Tibial nerve (tissue), 4 donors: Measurements from ENCODE around the gene PIK3C2B. TPM values are rescaled to one million over a fixed set of nuclear protein-coding genes. Genes with fewer than 3 reads are reported as not detected.

Source experiments
- DNase-seq, 2 donors: peaks; one replicate each; pipeline ENCODE4 v3.0.0-alpha.2; 2019; ENCODE audit warnings: low spot score in 2 of 2
- H3K27ac ChIP-seq, 4 donors: fragments of 200-600 bp; sonication (generic) in 3 of 4; one replicate each; pipeline ENCODE4 v1.5.1; 2017 to 2019; ENCODE audit warnings: mild to moderate bottlenecking in 1 of 4
- H3K27me3 ChIP-seq, 2 donors: fragments of 200-600 bp; sonication (generic) in 1 of 2; one replicate each; pipeline versions ENCODE4 v1.5.1 to v1.6.0; 2017 to 2019
- H3K36me3 ChIP-seq, 3 donors: fragments of 200-600 bp; sonication (generic); one replicate each; pipeline ENCODE4 v1.5.1; 2018 to 2019
- H3K4me1 ChIP-seq, 4 donors: fragments of 200-600 bp; sonication (generic) in 3 of 4; one replicate each; pipeline ENCODE4 v1.5.1; 2017 to 2019
- H3K4me3 ChIP-seq, 4 donors: fragments of 200-600 bp; sonication (generic) in 3 of 4; one replicate each; pipeline ENCODE4 v1.5.1; 2017 to 2019; ENCODE audit warnings: mild to moderate bottlenecking in 1 of 4, moderate library complexity in 1 of 4
- H3K9me3 ChIP-seq, 4 donors: fragments of 200-600 bp; sonication (generic) in 3 of 4; one replicate each; pipeline ENCODE4 v1.5.1; 2017 to 2019
- CTCF ChIP-seq, 5 experiments: fragments of 200-600 bp in 3 of 5; fragments of 450-650 bp in 2 of 5; sonication (generic) in 3 of 5; IDR thresholded peaks; one replicate each; pipeline ENCODE4 v1.5.1; 2016 to 2019; ENCODE audit warnings: antibody characterized with exemption in 5 of 5, mild to moderate bottlenecking in 3 of 5, moderate library complexity in 2 of 5
- EP300 ChIP-seq, 2 donors: sonication (generic); formaldehyde crosslinking; IDR thresholded peaks; one replicate each; pipeline ENCODE4 v1.6.1; 2017; ENCODE audit warnings: antibody characterized with exemption in 2 of 2, mild to moderate bottlenecking in 1 of 2
- POLR2A ChIP-seq, 2 donors: fragments of 450-650 bp; IDR thresholded peaks; one replicate each; pipeline ENCODE4 v1.6.1; 2017; ENCODE audit warnings: antibody characterized with exemption in 2 of 2, mild to moderate bottlenecking in 2 of 2, moderate library complexity in 2 of 2
- WGBS, 2 donors: methylation state at CpG; one replicate each; pipeline ENCODE4 v1.1.5; 2018; 5-methylcytosine and 5-hydroxymethylcytosine counted together
- total RNA-seq, 4 donors: library from RNA; depleted of rRNA; stranded (reverse); fragments of >200 nt; gene quantifications; one replicate each; pipeline ENCODE4 v1.1.0, GENCODE V29; 2016

Gene PIK3C2B
- total RNA-seq, 4 donors from 2014 or later, result 18.0 to 67.2 (median 32.5) TPM

DNA sequence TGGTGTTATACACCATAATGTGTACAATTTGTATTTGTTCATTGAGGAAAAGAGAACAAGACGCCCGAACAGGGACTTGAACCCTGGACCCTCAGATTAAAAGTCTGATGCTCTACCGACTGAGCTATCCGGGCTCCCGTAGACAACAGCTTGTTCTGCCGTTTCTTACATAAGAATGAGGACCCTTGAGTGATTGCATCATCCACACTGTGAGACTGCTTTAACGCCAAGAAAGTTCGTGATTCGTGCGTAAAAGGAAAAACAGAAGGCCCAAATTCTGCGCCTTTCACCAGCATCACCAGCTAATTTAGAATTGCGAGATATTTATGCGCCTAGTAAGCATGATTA lies 12.3 kb upstream of the PIK3C2B start:
- Histone ChIP-seq H3K27me3 (no peaks in the 10 kb centered on the region), H3K9me3 (no peaks in the 10 kb centered on the region), H3K36me3 (no peaks in the 10 kb centered on the region), H3K4me3 (peak overlapping the region; percentile 38 to 62 (median 50)), H3K4me1 (peaks cover 0 to 18% (median 6%) of the 10 kb centered on the region in 4 donors), H3K27ac (peak overlapping the region; percentile 82 to 95 (median 90))
- peak in 1 of 5 experiments; percentile 13 for TF ChIP-seq CTCF (IDR thresholded peaks at IDR 0.05)
- peak in 1 of 2 donors; percentile 9 for TF ChIP-seq POLR2A (IDR thresholded peaks at IDR 0.05)
- TF ChIP-seq EP300 (IDR thresholded peaks at IDR 0.05), result peak; percentile 40 to 86
- peak; percentile 81 to 98 for DNase-seq
- WGBS, 2 donors, result 0% methylated on average over 13 of the region's 13 CpGs

DNA sequence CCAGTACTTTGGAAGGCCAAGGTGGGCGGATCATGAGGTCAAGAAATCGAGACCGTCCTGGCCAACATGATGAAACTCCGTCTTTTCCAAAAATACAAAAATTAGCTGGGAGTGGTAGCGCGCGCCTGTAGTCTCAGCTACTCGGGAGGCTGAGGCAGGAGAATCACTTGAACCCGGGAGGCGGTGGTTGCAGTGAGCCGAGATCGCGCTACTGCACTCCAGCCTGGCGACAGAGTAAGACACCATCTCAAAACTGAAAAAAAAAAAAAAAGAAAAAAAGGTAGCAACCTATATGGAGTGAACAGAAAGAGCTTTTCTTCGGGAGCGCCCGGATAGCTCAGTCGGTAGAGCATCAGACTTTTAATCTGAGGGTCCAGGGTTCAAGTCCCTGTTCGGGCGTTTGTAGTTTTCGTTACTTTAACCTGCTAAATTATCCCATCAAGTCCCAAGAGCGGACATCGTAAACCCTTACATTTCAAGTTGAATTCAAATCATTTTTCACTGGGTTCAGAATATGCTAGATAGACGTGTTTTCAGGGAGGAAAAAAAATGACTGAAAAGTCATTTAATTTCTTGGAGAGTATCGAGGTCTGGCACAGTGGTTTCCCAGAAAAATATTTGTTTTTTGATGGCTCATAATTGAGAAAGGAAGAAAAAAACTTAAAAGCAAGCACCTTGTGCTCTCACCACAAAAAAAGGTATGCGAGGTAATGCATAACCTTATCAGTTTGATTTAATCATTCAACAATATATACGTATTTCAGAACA lies 11.8 kb upstream of the PIK3C2B start:
- DNase-seq, result peak in 1 of 2 donors; percentile 55
- peak overlapping the region; percentile 82 to 95 (median 90) for H3K27ac ChIP-seq

DNA sequence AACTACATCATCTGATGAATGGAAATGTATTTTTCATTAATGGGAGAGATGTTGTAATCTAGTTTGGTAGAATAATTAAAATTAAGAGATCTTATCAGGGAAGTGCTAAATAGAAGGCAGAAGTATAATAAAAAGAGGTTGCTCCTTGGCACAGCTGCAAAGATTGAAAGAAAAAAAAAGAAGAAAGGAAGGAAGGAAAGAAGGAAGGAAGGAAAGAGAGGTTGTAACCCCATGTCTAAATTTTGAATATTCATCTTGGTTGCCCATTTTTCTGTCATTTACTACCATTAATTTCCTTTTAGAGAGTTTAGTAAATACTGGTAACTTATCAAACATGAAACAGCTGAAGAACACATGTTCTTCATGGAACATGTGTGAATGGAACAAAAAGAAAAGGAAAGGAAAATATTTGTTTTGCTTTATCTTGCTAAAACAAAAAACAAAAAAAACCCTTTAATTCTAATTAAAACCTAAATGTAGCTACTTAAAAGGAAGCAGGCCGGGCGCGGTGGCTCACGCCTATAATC lies 11.1 kb upstream of the PIK3C2B start:
- no peaks in the 10 kb centered on the region for H3K9me3 ChIP-seq
- H3K27ac ChIP-seq, result peak overlapping the region; percentile 82 to 95 (median 90)
- H3K27me3 ChIP-seq, result no peaks in the 10 kb centered on the region
- 1 to 2% methylated on average over 4 of the region's 4 CpGs for WGBS, 2 donors
- peaks cover 0 to 18% (median 6%) of the 10 kb centered on the region in 4 donors for H3K4me1 ChIP-seq
- TF ChIP-seq POLR2A (IDR thresholded peaks at IDR 0.05) (no peak), CTCF (IDR thresholded peaks at IDR 0.05) (no peak), EP300 (IDR thresholded peaks at IDR 0.05) (no peak)
- H3K4me3 ChIP-seq, result peak overlapping the region; percentile 43 to 63 (median 59)
- no peaks in the 10 kb centered on the region for H3K36me3 ChIP-seq
- DNase-seq, result no peak

More for the DNA sequence above, 11.8 kb upstream of the PIK3C2B start:
- H3K4me3 ChIP-seq, result peak overlapping the region; percentile 43 to 63 (median 59)
- H3K36me3 ChIP-seq, result no peaks in the 10 kb centered on the region
- WGBS, 2 donors, result 1 to 2% methylated on average over 27 of the region's 27 CpGs
- no peaks in the 10 kb centered on the region for H3K9me3 ChIP-seq
- TF ChIP-seq CTCF (IDR thresholded peaks at IDR 0.05) (no peak), EP300 (IDR thresholded peaks at IDR 0.05) (peak; percentile 35 to 39)
- no peaks in the 10 kb centered on the region for H3K27me3 ChIP-seq
- peaks cover 0 to 18% (median 6%) of the 10 kb centered on the region in 4 donors for H3K4me1 ChIP-seq

- 78 to 85% methylated on average over 4 of the region's 4 CpGs for WGBS, 2 donors
- H3K27me3 ChIP-seq, result no peaks in the 10 kb centered on the region
Measured at GRCh38 chr1:204503913-204504519, 9.4 kb upstream of the PIK3C2B start.

More at GRCh38 chr1:204503913-204504519, 9.4 kb upstream of the PIK3C2B start:
- H3K9me3 ChIP-seq, result no peaks in the 10 kb centered on the region
- no peak overlapping the region for H3K4me3 ChIP-seq
- no peak for DNase-seq
- TF ChIP-seq POLR2A (IDR thresholded peaks at IDR 0.05) (no peak), CTCF (IDR thresholded peaks at IDR 0.05) (no peak), EP300 (IDR thresholded peaks at IDR 0.05) (no peak)
- peaks cover 0 to 18% (median 6%) of the 10 kb centered on the region in 4 donors for H3K4me1 ChIP-seq
- H3K27ac ChIP-seq, result no peak overlapping the region
- no peaks in the 10 kb centered on the region for H3K36me3 ChIP-seq
